ENCODE results near the gene RCCD1. TPM values are rescaled to one million over a fixed set of nuclear protein-coding genes. Genes with fewer than 3 reads are reported as not detected.

Gene RCCD1
- total RNA-seq, 1 donor from 2014 or later, result 5.2 TPM

DNA sequence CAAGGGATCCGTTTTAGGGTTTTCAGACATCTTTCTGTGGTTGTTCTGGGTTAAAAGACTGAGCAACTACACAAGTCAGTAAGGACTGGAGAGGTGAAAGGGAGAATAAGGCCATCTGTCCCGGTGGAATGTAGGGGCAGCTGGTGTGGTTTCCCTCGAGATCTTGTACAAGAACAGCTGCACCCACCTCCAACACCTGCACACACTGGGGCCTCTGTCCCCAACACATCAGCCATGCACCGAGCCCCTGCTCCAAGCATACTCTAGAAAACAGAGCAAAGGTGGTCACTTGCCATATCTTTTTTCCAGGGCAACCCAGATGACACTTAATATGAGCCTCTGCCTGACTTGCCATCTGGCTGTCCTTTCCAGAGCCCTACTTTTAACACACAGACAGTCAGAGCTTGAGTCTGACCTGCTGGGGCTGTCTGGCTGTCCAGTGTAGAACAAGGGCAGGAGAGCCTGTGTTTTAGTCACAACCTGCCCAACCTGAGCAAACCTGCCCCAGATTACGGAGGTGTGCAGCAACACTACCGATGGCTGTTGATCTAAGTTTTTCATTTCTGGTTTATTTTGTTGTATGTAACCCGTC lies 39.4 kb upstream of the RCCD1 start:
- no peak for DNase-seq (ENCODE audit: low spot score)
- Mint-ChIP-seq H3K9me3 (ENCODE audit: unreplicated experiment) (no peaks in the 10 kb centered on the region), H3K4me3 (ENCODE audit: unreplicated experiment) (peak overlapping the region; percentile 25), H3K27ac (ENCODE audit: unreplicated experiment) (no peak overlapping the region), H3K36me3 (ENCODE audit: low read depth, unreplicated experiment) (peaks cover 56% of the 10 kb centered on the region), H3K4me1 (ENCODE audit: unreplicated experiment) (no peaks in the 10 kb centered on the region), H3K27me3 (ENCODE audit: unreplicated experiment) (peaks cover 9% of the 10 kb centered on the region)
- TF ChIP-seq, protein P1, sequence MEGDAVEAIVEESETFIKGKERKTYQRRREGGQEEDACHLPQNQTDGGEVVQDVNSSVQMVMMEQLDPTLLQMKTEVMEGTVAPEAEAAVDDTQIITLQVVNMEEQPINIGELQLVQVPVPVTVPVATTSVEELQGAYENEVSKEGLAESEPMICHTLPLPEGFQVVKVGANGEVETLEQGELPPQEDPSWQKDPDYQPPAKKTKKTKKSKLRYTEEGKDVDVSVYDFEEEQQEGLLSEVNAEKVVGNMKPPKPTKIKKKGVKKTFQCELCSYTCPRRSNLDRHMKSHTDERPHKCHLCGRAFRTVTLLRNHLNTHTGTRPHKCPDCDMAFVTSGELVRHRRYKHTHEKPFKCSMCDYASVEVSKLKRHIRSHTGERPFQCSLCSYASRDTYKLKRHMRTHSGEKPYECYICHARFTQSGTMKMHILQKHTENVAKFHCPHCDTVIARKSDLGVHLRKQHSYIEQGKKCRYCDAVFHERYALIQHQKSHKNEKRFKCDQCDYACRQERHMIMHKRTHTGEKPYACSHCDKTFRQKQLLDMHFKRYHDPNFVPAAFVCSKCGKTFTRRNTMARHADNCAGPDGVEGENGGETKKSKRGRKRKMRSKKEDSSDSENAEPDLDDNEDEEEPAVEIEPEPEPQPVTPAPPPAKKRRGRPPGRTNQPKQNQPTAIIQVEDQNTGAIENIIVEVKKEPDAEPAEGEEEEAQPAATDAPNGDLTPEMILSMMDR (IDR thresholded peaks at IDR 0.05; ENCODE audit: unreplicated experiment), result no peak

DNA sequence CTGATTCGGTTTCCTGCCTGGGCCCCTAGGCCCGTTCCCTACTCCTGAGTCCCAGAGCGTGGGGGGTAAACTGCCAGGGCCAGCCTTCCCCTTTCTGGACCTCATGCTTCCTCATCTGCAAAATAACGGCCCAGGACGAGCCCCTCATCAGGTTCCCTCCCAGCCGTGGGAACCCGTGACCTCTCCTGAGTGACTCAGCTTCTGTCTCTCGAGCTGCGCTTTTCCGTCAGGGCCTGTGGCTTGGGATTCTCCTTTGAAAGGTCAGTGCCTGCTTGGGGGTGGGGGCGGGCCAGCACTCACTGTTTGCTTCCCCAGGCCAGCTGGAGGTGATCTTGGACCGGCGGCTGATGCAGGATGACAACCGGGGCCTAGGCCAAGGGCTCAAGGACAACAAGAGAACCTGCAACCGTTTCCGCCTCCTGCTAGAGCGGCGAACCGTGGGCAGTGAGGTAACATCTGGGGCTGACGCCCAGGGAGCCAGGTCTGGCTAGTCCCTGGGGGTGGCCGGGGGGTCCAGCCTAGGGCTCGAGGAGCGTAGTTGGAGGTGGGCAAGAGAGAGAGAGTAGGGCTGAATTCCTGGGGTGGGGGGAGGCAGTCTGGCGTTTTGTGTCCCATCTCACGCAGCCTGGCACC lies 38.8 kb upstream of the RCCD1 start:
- DNase-seq (ENCODE audit: low spot score), result no peak
- Mint-ChIP-seq H3K27ac (ENCODE audit: unreplicated experiment) (no peak overlapping the region), H3K36me3 (ENCODE audit: low read depth, unreplicated experiment) (peaks cover 59% of the 10 kb centered on the region), H3K9me3 (ENCODE audit: unreplicated experiment) (no peaks in the 10 kb centered on the region), H3K4me1 (ENCODE audit: unreplicated experiment) (no peaks in the 10 kb centered on the region), H3K27me3 (ENCODE audit: unreplicated experiment) (peaks cover 9% of the 10 kb centered on the region), H3K4me3 (ENCODE audit: unreplicated experiment) (peak overlapping the region; percentile 25)
- TF ChIP-seq, protein P1 (IDR thresholded peaks at IDR 0.05; ENCODE audit: unreplicated experiment), result no peak

DNA sequence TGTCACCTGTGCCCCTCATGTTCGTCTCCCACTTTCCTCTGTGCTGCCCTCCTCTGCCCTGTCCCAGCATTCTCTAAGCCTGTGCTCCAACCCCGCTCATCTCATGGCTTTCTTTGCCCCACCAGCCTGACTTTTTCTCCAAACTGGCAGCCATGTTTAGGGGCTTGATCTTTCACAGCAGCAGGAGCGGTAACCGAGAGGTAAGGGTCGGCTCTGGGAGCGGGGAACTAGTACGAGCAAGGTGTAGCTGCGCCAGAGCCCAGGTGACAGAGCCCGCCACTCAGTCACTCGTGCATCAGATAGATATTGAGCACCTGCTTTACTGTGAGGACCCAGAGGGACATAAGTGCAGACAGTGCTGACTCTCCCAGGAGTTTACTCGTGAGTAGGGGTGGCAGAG lies 38.2 kb upstream of the RCCD1 start:
- no peaks in the 10 kb centered on the region for H3K9me3 Mint-ChIP-seq (ENCODE audit: unreplicated experiment)
- no peak overlapping the region for H3K27ac Mint-ChIP-seq (ENCODE audit: unreplicated experiment)
- peaks cover 62% of the 10 kb centered on the region for H3K36me3 Mint-ChIP-seq (ENCODE audit: low read depth, unreplicated experiment)
- H3K27me3 Mint-ChIP-seq (ENCODE audit: unreplicated experiment), result peaks cover 9% of the 10 kb centered on the region
- no peaks in the 10 kb centered on the region for H3K4me1 Mint-ChIP-seq (ENCODE audit: unreplicated experiment)
- TF ChIP-seq, protein P1 (IDR thresholded peaks at IDR 0.05; ENCODE audit: unreplicated experiment), result no peak
- H3K4me3 Mint-ChIP-seq (ENCODE audit: unreplicated experiment), result no peak overlapping the region
- no peak for DNase-seq (ENCODE audit: low spot score)

DNA sequence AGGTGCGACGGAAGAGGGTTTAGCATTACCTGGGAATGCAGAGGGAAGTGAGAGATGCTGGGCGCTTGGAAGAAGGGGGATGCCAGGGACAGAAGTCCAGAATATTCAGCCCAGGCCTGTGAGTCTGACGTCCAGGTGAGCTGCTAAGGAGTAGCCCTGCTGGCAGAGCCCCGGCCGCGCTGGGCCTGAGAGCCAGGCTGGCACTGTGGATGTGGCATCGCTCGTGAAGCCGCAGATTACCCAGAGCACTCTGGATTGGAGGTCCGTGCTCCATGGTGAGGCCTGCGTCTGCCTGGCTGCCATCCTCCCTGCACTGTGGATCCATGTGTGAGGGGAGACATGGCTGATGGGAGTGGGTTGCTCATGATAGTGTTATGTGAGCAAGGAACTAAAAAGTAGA lies 37.1 kb upstream of the RCCD1 start:
- H3K4me1 Mint-ChIP-seq (ENCODE audit: unreplicated experiment), result no peaks in the 10 kb centered on the region
- H3K27me3 Mint-ChIP-seq (ENCODE audit: unreplicated experiment), result peaks cover 12% of the 10 kb centered on the region
- no peaks in the 10 kb centered on the region for H3K9me3 Mint-ChIP-seq (ENCODE audit: unreplicated experiment)
- no peak for DNase-seq (ENCODE audit: low spot score)
- H3K4me3 Mint-ChIP-seq (ENCODE audit: unreplicated experiment), result peak overlapping the region; percentile 13
- TF ChIP-seq, protein P1 (IDR thresholded peaks at IDR 0.05; ENCODE audit: unreplicated experiment), result no peak
- H3K27ac Mint-ChIP-seq (ENCODE audit: unreplicated experiment), result no peak overlapping the region
- peaks cover 66% of the 10 kb centered on the region for H3K36me3 Mint-ChIP-seq (ENCODE audit: low read depth, unreplicated experiment)

DNA sequence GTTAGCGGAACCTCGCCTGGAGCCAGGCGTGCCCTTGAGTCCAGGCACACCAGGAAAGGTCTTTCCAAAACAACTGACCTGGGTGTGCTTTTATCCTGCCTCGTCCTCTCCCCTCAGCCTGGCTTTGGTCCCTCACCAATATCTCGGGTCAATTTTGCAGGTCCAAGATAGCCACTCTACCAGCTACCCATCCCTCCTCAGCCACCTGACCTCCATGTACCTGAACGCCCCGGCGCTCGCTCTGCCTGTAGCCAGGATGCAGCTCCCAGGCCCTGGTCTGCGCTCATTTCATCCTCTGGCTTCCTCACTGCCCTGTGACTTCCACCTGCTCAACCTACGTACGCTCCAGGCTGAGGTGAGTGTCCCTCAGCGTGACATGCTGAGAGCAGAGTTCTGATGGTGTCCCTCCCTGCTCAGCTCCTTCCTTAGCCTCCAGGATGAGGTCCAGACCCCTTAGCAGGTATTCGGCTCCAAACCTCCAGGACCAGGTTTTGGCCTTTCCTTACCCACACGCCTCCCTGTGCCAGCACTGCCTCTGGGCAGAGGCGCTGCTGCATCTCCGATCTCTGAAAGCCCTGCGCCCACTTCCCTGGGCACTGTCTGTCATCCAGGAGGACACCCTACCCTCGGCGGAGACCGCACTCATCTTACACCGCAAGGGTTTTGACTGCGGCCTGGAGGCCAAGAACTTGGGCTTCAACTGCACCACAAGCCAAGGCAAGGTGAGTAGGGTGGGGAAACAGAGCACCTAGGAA lies 36.5 kb upstream of the RCCD1 start:
- TF ChIP-seq, protein P1 (IDR thresholded peaks at IDR 0.05; ENCODE audit: unreplicated experiment), result no peak

More for the DNA sequence above, 36.5 kb upstream of the RCCD1 start:
- Mint-ChIP-seq H3K4me1 (ENCODE audit: unreplicated experiment) (no peaks in the 10 kb centered on the region), H3K4me3 (ENCODE audit: unreplicated experiment) (no peak overlapping the region), H3K27me3 (ENCODE audit: unreplicated experiment) (peaks cover 12% of the 10 kb centered on the region), H3K9me3 (ENCODE audit: unreplicated experiment) (no peaks in the 10 kb centered on the region), H3K27ac (ENCODE audit: unreplicated experiment) (no peak overlapping the region), H3K36me3 (ENCODE audit: low read depth, unreplicated experiment) (peaks cover 65% of the 10 kb centered on the region)
- DNase-seq (ENCODE audit: low spot score), result no peak

Measured in endothelial cell (in vitro differentiated cells).